Endothelial cell of umbilical vein (primary cell): ENCODE measurements around the gene MTCL1. TPM values are rescaled to one million over a fixed set of nuclear protein-coding genes. Genes with fewer than 3 reads are reported as not detected.

Experiments used
- BruUV-seq: library from RNA; stranded (reverse); fragments of 400-500 nt; replicated peaks from 2 replicates; lab custom pipeline; 2021; lab: Mats Ljungman, UMichigan
- CTCF ChIA-PET: fragments of 300-600, 350-600 bp; sonication (Branson Sonifier 250); formaldehyde crosslinking; loops from one replicate; lab custom pipeline; 2021; ENCODE audit warnings: antibody characterized with exemption, inconsistent platforms; lab: Charles Lee
- POLR2A ChIA-PET: fragments of 300-600, 350-600 bp; sonication (Branson Sonifier 250); formaldehyde crosslinking; loops from one replicate; lab custom pipeline; 2021; ENCODE audit warnings: antibody characterized with exemption, inconsistent platforms; lab: Charles Lee
- DNase-seq: peaks from one replicate; pipeline ENCODE4 v3.0.0-alpha.2; 2011; ENCODE audit warnings: low read depth, low spot score
- FAIRE-seq: peaks from 2 replicates; lab custom pipeline; 2011; peaks lifted over from hg19 to GRCh38; lab: Jason Lieb, UNC
- H2AFZ ChIP-seq: 2 replicates; pipeline ENCODE4 v1.6.0; 2012; ENCODE audit warnings: low read depth, low read length, control low read depth, inconsistent platforms
- H3K27ac ChIP-seq: 2 replicates; pipeline ENCODE4 v1.5.1; 2011; ENCODE audit warnings: low read depth, mild to moderate bottlenecking, control low read depth, low read length, moderate library complexity; ENCODE audit not compliant: insufficient read depth
- H3K27me3 ChIP-seq, 2 experiments: 2 replicates each; pipeline versions ENCODE4 v1.6.0 to v1.6.1; 2011; ENCODE audit warnings: low read length in 2 of 2, mixed read lengths in 1 of 2; ENCODE audit not compliant: control insufficient read depth in 2 of 2, insufficient read depth in 2 of 2
- H3K36me3 ChIP-seq, 2 experiments: 2 replicates in 1 of 2; 3 replicates in 1 of 2; pipeline ENCODE4 v1.5.1; 2011; ENCODE audit warnings: low read length in 2 of 2, mild to moderate bottlenecking in 1 of 2, moderate library complexity in 1 of 2; ENCODE audit not compliant: control insufficient read depth in 2 of 2, insufficient read depth in 2 of 2; ENCODE audit errors: extremely low read depth in 1 of 2
- H3K4me1 ChIP-seq: 3 replicates; pipeline ENCODE4 v1.5.1; 2011; ENCODE audit warnings: mild to moderate bottlenecking, low read length; ENCODE audit not compliant: control insufficient read depth, insufficient read depth; ENCODE audit errors: extremely low read depth
- H3K4me2 ChIP-seq: 2 replicates; pipeline ENCODE4 v1.6.1; 2011; ENCODE audit warnings: low read length, control low read depth, mixed read lengths; ENCODE audit not compliant: insufficient read depth
- H3K4me3 ChIP-seq, 3 experiments: fragments of 200-600 bp in 1 of 3; sonication (generic), shearing (Covaris generic) in 1 of 3; replicated peaks in 1 of 3; 2 replicates each; pipeline ENCODE4 v1.5.1; 2011 to 2016; ENCODE audit warnings: control low read depth in 3 of 3, low read length in 3 of 3, mild to moderate bottlenecking in 2 of 3, inconsistent platforms in 1 of 3, low read depth in 1 of 3, moderate library complexity in 1 of 3; ENCODE audit not compliant: insufficient read depth in 1 of 3
- H3K79me2 ChIP-seq: 2 replicates; pipeline ENCODE4 v1.6.0; 2012; ENCODE audit warnings: low read length, inconsistent platforms; ENCODE audit not compliant: control insufficient read depth, insufficient read depth
- H3K9ac ChIP-seq: replicated peaks from 2 replicates; pipeline ENCODE3; 2011; ENCODE audit warnings: low read length, control low read depth; ENCODE audit not compliant: insufficient read depth; ENCODE audit errors: extremely low read depth
- H3K9me1 ChIP-seq: replicated peaks from 3 replicates; pipeline ENCODE4 v1.6.0; 2011; ENCODE audit warnings: mild to moderate bottlenecking, low read length; ENCODE audit not compliant: control insufficient read depth, insufficient read depth; ENCODE audit errors: extremely low read depth
- H3K9me3 ChIP-seq: replicated peaks from 2 replicates; pipeline ENCODE4 v1.5.1; 2012; ENCODE audit warnings: low read length, inconsistent platforms; ENCODE audit not compliant: control insufficient read depth, insufficient read depth
- H4K20me1 ChIP-seq: replicated peaks from 2 replicates; pipeline ENCODE3; 2011; ENCODE audit warnings: mild to moderate bottlenecking, low read length; ENCODE audit not compliant: control insufficient read depth, insufficient read depth; ENCODE audit errors: extremely low read depth
- CTCF ChIP-seq, 2 donors: IDR thresholded peaks; 1 replicate in 1 of 2; 2 replicates in 1 of 2; pipeline ENCODE4 v1.5.1; 2011; ENCODE audit warnings: low read length in 2 of 2, mild to moderate bottlenecking in 2 of 2, moderate library complexity in 2 of 2, control low read depth in 1 of 2, inconsistent platforms in 1 of 2, low read depth in 1 of 2; ENCODE audit not compliant: insufficient read depth in 1 of 2; ENCODE audit errors: extremely low read depth in 1 of 2
- EZH2 ChIP-seq: IDR thresholded peaks from 2 replicates; pipeline ENCODE4 v1.6.1; 2012; ENCODE audit warnings: borderline replicate concordance, low read depth, mild to moderate bottlenecking, moderate library complexity, low read length, inconsistent platforms; ENCODE audit not compliant: severe bottlenecking
- FOS ChIP-seq: IDR thresholded peaks from 2 replicates; pipeline ENCODE4 v1.6.1; 2011; ENCODE audit warnings: mild to moderate bottlenecking, low read length, moderate library complexity, borderline replicate concordance; ENCODE audit not compliant: insufficient read depth
- GATA2 ChIP-seq: IDR thresholded peaks from 2 replicates; pipeline ENCODE4 v1.7.0; 2011; ENCODE audit warnings: low read depth, mild to moderate bottlenecking, moderate library complexity, mixed read lengths, low read length; ENCODE audit not compliant: insufficient read length, insufficient read depth
- JUN ChIP-seq: IDR thresholded peaks from 2 replicates; pipeline ENCODE4 v1.6.1; 2011; ENCODE audit warnings: borderline replicate concordance, low read depth; ENCODE audit not compliant: insufficient read length, insufficient read depth
- MAX ChIP-seq: IDR thresholded peaks from 2 replicates; pipeline ENCODE4 v1.6.1; 2011; ENCODE audit not compliant: insufficient read depth, insufficient read length
- MYC ChIP-seq: IDR thresholded peaks from one replicate; pipeline ENCODE4 v1.6.1; 2011; ENCODE audit warnings: mild to moderate bottlenecking, low read depth, low read length
- POLR2A ChIP-seq: IDR thresholded peaks from 2 replicates; pipeline ENCODE4 v1.6.1; 2012; ENCODE audit warnings: low read depth, mild to moderate bottlenecking, control low read depth, low read length
- POLR2AphosphoS5 ChIP-seq: IDR thresholded peaks from 2 replicates; pipeline ENCODE4 v1.6.1; 2012; ENCODE audit warnings: low read depth, mild to moderate bottlenecking, control low read depth, low read length, moderate library complexity; ENCODE audit not compliant: insufficient read depth
- dilution Hi-C: fragments of 300-500 bp; cut with MboI; formaldehyde crosslinking; loops from one replicate; pipeline ENCODE4 v1.15.0; 2019; ENCODE audit warnings: low sequenced_read_pairs; ENCODE audit not compliant: extremely low pct_ligation_motif_present
- intact Hi-C: fragments of 100-400 bp; cut with micrococcal nuclease; formaldehyde crosslinking; loops from one replicate; pipeline ENCODE4 v1.10.0; 2022
- polyA plus RNA-seq, 4 experiments: library from polyadenylated mRNA; depleted of rRNA in 3 of 4; stranded (reverse) in 3 of 4; unstranded in 1 of 4; fragments of >200 nt; gene quantifications; 2 replicates each; pipeline versions ENCODE4 v1.2.1 to v1.2.3, GENCODE V29; 2011 to 2012; ENCODE audit warnings: missing spikeins in 1 of 4
- total RNA-seq: library from RNA; stranded (reverse); gene quantifications from 2 replicates; pipeline ENCODE4 v1.2.3, GENCODE V29; 2021

MTCL1 gene
- total and polyA plus RNA-seq, 2 donors (not counting 3 experiments of a cell fraction or from before 2014, with no cell fraction given) = 11.9 to 75.7 TPM

GRCh38 chr18:8675057-8675456, 30.3 kb upstream of the MTCL1 start:
- no peaks in the 10 kb centered on the region for H3K36me3 ChIP-seq
- no peak overlapping the region for H2AFZ ChIP-seq
- H3K4me2 ChIP-seq = no peak overlapping the region
- H3K4me3 ChIP-seq = no peak overlapping the region
- no peaks in the 10 kb centered on the region for H4K20me1 ChIP-seq
- no peaks in the 10 kb centered on the region for H3K9me3 ChIP-seq
- ChIA-PET POLR2A (no interaction called here), CTCF (interaction anchor here (1.1 to 4.1 kb wide), 2 partner anchors 15 to 22 kb away, joined by 3 to 17 read pairs; no protein-coding TSS in a partner anchor)
- FAIRE-seq (no peak), DNase-seq (no peak)
- H3K79me2 ChIP-seq = no peaks in the 10 kb centered on the region
- intact Hi-C loops (no loop called here), dilution Hi-C loops (no loop called here)
- H3K27ac ChIP-seq = no peak overlapping the region
- no peaks in the 10 kb centered on the region for H3K27me3 ChIP-seq
- no peaks in the 10 kb centered on the region for H3K4me1 ChIP-seq
- BruUV-seq = no TSS peak
- H3K9ac ChIP-seq = no peak overlapping the region
- TF ChIP-seq GATA2 (no peak), JUN (no peak), MAX (no peak), POLR2A (no peak), MYC (no peak), EZH2 (no peak), CTCF (IDR thresholded peaks at IDR 0.05; ENCODE audit: extremely low read depth in 1 of 2, insufficient read depth in 1 of 2, low read depth in 1 of 2, low read length in 2 of 2) (no peak), POLR2AphosphoS5 (no peak), FOS (no peak)
- H3K9me1 ChIP-seq = no peaks in the 10 kb centered on the region
